Lower leg skin (tissue), 4 donors: ENCODE data around the gene IL1RAPL1. TPM values are rescaled to one million over a fixed set of nuclear protein-coding genes. Genes with fewer than 3 reads are reported as not detected.

Experiments used
- DNase-seq, 2 donors: peaks; one replicate each; pipeline ENCODE4 v3.0.0-alpha.2; 2019; ENCODE audit warnings: low spot score in 2 of 2
- H3K4me3 ChIP-seq: fragments of 200-600 bp; sonication (generic); 2 replicates; pipeline ENCODE4 v1.5.1; 2017; ENCODE audit warnings: mild to moderate bottlenecking, low read depth; ENCODE audit not compliant: poor library complexity, severe bottlenecking
- POLR2A ChIP-seq, 2 donors: fragments of 450-650 bp; IDR thresholded peaks; one replicate each; pipeline ENCODE4 v1.6.1; 2016 to 2017; ENCODE audit warnings: antibody characterized with exemption in 2 of 2, mild to moderate bottlenecking in 1 of 2, moderate library complexity in 1 of 2
- WGBS, 2 donors: methylation state at CpG; one replicate each; pipeline ENCODE4 v1.1.5; 2018; 5-methylcytosine and 5-hydroxymethylcytosine counted together
- intact Hi-C: fragments of 100-400 bp; cut with DNase I; formaldehyde crosslinking; loops from one replicate; pipeline ENCODE4 v1.15.0; 2023; ENCODE audit warnings: low total_unique reads
- total RNA-seq, 4 donors: library from RNA; depleted of rRNA; stranded (reverse); fragments of >200 nt; gene quantifications; one replicate each; pipeline ENCODE4 v1.1.0, GENCODE V29; 2016
- TF ChIP-seq, protein P1 (sequence below), 3 donors: fragments of 450-650 bp; IDR thresholded peaks; one replicate each; pipeline ENCODE4 v1.5.1; 2016; ENCODE audit warnings: antibody characterized with exemption in 3 of 3, mild to moderate bottlenecking in 3 of 3, moderate library complexity in 2 of 3

IL1RAPL1 gene
- total RNA-seq, 4 donors from 2014 or later = 0.07 to 1.8 (median 0.10) TPM; not detected in 1

DNA sequence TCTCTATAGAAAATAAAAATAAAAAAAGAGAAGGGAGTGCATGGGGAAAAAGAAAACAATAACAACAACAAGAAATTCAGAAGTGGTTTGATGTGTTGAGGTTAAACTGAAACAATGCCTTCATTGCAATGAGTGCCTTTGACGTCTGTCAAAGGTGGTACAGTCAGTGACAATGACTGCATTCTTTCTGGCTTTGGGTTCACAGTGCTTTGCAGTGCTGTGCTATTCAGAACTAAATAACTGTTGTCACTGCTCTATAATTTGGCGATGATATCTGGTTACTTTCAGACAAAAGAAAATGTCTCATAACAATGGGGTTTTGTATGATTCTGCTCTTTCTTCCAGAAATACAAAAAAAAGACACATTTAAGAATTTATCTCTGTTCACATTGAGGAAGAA, 1139.6 kb downstream of the IL1RAPL1 start:
- 50 to 59% methylated on average over 2 of the region's 2 CpGs for WGBS, 2 donors
- intact Hi-C loops = no loop called here
- TF ChIP-seq, protein P1, sequence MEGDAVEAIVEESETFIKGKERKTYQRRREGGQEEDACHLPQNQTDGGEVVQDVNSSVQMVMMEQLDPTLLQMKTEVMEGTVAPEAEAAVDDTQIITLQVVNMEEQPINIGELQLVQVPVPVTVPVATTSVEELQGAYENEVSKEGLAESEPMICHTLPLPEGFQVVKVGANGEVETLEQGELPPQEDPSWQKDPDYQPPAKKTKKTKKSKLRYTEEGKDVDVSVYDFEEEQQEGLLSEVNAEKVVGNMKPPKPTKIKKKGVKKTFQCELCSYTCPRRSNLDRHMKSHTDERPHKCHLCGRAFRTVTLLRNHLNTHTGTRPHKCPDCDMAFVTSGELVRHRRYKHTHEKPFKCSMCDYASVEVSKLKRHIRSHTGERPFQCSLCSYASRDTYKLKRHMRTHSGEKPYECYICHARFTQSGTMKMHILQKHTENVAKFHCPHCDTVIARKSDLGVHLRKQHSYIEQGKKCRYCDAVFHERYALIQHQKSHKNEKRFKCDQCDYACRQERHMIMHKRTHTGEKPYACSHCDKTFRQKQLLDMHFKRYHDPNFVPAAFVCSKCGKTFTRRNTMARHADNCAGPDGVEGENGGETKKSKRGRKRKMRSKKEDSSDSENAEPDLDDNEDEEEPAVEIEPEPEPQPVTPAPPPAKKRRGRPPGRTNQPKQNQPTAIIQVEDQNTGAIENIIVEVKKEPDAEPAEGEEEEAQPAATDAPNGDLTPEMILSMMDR (IDR thresholded peaks at IDR 0.05) = no peak
- no peak for TF ChIP-seq POLR2A (IDR thresholded peaks at IDR 0.05)
- no peak overlapping the region for H3K4me3 ChIP-seq
- DNase-seq = no peak

DNA sequence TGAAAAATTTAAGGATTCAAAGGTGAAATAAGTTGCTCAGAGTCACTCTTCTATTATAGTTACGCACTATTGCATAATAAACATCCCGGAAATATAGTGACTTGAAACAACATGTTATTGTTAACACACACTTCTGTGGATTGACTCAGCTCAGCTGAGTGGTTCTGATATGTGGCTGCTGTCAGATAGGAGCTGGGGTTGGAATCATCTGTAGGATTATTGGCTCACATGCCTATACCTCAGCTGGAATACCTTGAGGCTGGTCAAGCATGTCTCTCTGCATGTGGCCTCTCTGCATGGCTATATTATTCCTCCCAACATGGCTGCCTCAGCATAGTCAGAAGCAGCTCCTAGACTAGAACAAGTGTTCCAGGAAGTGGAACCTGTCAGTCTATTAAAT, 1141.4 kb downstream of the IL1RAPL1 start:
- DNase-seq = no peak
- intact Hi-C loops = no loop called here
- H3K4me3 ChIP-seq = no peak overlapping the region
- TF ChIP-seq POLR2A (IDR thresholded peaks at IDR 0.05) = no peak
- TF ChIP-seq, protein P1 (IDR thresholded peaks at IDR 0.05) = no peak
- WGBS, 2 donors = 89 to 91% methylated on average over 2 of the region's 2 CpGs

DNA sequence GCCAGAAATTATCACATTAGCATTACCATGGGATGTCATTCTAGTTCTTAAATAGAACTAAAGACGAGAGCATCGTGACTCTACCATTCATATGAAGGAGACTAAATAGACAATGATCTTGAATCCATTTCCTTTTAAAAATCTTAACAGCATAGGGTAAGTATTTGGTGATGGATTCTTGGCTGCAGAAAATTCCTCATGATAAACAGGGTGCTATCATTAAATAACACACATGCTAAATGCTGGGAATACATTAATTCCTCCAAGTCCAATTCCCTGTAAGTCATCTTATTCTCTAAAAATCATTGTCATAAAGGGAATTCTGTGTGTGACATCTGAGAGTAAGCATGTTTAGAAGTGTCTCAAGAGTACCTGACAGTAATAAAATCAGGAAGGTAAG, 1157.7 kb downstream of the IL1RAPL1 start:
- no peak overlapping the region for H3K4me3 ChIP-seq
- TF ChIP-seq POLR2A (IDR thresholded peaks at IDR 0.05) = no peak
- TF ChIP-seq, protein P1 (IDR thresholded peaks at IDR 0.05) = no peak
- WGBS, 2 donors = 67 to 87% methylated on average over 2 of the region's 2 CpGs
- no peak for DNase-seq
- intact Hi-C loops = no loop called here

DNA sequence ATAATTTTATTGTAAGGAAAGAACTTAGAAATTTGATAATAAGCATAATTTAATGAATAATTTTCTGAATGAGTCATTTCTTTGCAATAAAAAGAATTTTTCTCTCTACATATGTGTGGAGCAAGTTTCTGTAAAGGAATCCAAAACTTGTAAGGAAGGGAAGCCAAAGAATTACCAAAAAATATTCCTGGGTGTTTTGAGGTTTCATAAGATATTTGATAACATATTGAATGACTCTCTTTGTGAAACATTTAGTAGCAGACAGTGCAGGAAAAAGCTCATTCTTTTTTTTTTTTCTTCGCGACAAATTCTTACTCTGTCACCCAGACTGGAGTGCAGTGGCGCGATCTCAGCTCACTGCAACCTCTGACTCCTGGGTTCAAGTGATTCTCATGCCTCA, 1159.1 kb downstream of the IL1RAPL1 start:
- WGBS, 2 donors = 75 to 92% methylated on average over 4 of the region's 4 CpGs
- no peak for TF ChIP-seq POLR2A (IDR thresholded peaks at IDR 0.05)
- TF ChIP-seq, protein P1 (IDR thresholded peaks at IDR 0.05) = no peak
- DNase-seq = no peak
- H3K4me3 ChIP-seq = no peak overlapping the region
- intact Hi-C loops = no loop called here

DNA sequence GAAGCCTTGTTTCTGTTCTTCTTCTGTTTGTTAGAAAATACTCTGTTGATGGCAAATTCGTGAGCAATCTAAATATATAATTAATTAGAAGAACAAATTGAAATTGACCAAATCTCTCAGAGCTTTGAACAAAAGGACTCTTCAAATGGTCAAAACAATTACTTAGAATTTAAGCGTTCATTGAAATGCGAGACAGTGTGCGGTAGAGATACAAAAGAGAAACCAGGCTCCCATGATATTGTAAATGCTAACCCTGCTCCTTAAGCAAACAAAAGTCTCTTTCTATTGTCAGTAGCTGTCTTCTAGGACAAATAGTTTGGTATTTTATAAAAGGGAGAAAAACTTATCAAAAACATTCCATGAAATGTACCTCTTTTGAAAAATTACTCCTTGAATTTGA, 1174.8 kb downstream of the IL1RAPL1 start:
- no peak for TF ChIP-seq POLR2A (IDR thresholded peaks at IDR 0.05)
- TF ChIP-seq, protein P1 (IDR thresholded peaks at IDR 0.05) = no peak
- H3K4me3 ChIP-seq = no peak overlapping the region
- DNase-seq = no peak
- intact Hi-C loops = no loop called here
- 61 to 81% methylated on average over 4 of the region's 4 CpGs for WGBS, 2 donors

DNA sequence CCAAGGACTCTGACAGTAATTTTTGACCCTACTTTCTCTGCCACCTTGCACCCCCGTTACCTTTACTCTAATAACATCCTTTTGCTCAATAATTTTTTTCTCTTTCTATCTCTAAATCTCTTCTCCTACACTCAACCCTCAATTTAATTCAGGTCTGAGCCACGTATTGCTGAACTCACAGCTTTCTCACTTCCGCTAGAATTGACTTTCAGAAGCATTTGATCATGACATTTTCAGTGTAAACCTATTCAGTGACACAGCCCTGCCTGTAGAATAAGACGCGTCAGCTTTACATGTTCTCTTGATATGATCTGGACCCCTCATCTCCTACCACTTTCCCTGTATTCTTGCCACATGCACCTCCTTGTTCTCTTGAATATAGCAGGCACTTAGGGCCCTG, 1188.6 kb downstream of the IL1RAPL1 start:
- WGBS, 2 donors = 63 to 85% methylated on average over 5 of the region's 5 CpGs
- TF ChIP-seq POLR2A (IDR thresholded peaks at IDR 0.05) = no peak
- TF ChIP-seq, protein P1 (IDR thresholded peaks at IDR 0.05) = no peak
- intact Hi-C loops = no loop called here

More for the DNA sequence above, 1188.6 kb downstream of the IL1RAPL1 start:
- DNase-seq = no peak
- H3K4me3 ChIP-seq = no peak overlapping the region
